Stimulated activated CD4-positive, alpha-beta T cell treated with anti-CD3 and anti-CD28 coated beads, Interleukin-2, amount 100 ng/mL, for 4 hours (primary cell): ENCODE measurements around the gene HID1.

Experiments used
- DNase-seq: peaks from one replicate; pipeline ENCODE4 v3.0.0-alpha.2; 2020; ENCODE audit warnings: low read depth

Gene HID1

DNA sequence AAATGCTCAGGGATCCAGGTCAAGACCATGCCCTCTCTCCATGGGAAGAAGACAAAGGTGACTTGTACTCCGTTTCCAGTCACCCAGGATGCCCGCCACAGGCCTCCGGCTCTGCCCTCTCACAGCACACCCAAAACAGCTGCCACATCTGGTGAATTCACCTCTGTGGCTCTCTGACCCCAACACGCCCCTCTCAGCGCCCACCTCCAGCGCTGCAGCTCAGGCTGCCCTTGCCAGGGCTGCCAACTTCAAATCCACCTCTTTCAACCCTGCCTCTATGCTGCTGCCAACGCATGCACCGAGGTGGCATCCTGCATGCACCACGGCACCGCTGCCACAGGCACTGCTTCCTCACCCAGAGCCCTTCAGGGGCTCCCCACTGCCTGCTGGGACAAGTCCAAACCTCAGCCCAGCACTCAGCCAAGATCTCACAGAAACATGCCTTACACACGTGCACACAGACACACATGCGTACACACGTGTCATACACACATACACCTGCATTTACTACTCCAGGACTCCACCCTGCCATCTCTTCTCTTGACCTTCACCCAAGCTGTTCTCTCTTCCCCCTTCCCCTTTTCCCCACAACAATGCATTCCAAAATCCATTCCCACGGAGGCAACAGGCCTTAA lies 7.5 kb downstream of the HID1 start:
- DNase-seq, result no peak

DNA sequence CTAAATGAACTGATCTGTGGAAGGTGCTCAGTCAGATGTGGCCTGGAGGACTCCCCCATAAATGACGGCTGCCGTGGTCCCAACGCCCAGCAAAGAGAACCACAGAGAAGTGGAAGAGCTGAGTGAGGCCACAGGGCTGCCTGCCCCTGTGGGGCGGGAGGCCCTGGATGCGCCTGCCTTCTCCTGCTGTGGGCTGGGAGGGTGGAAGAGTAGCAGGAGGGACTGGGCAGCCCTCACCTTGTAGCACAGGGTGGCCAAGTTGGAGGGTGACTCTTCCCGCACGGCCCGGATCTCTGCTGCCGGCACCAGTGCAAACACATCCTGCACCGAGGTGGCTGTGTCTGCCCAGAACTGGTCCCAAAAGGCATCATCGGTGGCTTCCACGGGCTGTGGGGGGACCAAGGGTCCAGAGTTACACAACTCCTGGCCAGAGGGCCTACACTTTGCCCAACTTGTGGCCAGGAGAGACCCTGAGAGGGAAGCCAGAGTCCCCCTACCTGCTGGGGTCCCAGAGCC lies 8.3 kb downstream of the HID1 start:
- DNase-seq, result no peak

DNA sequence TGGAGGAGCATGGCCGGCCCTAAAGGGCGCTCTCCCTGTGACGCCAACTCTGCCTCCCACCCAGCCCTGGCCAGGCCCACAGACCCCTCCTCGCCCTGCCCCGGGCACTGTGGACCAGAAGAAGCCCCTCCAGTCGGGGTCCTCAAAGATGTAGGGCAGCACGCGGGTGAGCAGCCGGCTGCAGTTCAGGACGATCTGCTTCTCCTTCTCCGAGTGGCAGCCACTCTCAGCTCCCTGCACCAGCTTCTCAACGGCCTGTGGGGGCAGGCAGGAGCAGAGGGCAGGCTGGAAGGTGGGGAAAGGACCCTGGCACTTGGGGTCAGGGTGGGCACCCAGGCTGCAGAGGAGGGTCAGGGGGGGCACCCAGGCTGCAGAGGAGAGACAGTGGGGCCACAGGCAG lies 8.9 kb downstream of the HID1 start:
- no peak for DNase-seq

GRCh38 chr17:74962622-74963394 lies 9.8 kb downstream of the HID1 start:
- no peak for DNase-seq

DNA sequence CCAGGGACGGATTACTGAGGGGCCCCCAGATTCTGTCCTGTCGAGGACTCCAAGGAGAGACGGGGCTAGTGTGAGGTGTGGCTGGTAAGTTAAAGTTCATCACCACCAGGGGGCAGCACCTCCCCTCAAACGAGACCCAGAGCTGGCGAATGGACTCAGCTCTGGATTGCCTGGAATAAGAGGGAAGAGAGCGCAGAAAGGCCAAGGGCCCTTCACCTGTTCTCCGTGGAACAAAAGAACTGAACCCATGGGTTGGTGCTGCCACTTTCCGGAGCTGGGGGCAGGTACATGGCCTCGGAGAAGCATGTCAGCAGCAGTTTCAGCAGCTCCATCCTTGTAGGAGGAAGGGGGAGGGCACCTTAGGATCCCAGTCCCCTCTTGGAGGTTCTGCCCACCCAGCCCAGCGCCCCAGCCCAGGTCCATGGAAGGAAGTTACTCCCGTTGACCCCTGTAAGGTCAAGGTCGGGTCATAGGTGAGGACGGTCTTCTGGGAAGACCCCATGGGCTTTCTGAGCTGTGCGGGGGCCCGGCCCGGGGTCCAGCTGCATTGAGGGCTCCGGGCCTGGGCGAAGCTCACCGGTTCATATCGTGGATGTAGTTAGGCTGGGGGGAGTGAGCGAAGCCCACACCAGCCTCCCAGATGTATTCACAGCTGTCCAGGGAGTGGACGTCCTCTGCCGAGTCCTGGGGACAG lies 10.8 kb downstream of the HID1 start:
- DNase-seq, result peak; percentile 74

- DNase-seq, result peak; percentile 33
Measured at GRCh38 chr17:74960570-74961342, 11.8 kb downstream of the HID1 start.

GRCh38 chr17:74959826-74960515 lies 12.6 kb downstream of the HID1 start:
- no peak for DNase-seq

DNA sequence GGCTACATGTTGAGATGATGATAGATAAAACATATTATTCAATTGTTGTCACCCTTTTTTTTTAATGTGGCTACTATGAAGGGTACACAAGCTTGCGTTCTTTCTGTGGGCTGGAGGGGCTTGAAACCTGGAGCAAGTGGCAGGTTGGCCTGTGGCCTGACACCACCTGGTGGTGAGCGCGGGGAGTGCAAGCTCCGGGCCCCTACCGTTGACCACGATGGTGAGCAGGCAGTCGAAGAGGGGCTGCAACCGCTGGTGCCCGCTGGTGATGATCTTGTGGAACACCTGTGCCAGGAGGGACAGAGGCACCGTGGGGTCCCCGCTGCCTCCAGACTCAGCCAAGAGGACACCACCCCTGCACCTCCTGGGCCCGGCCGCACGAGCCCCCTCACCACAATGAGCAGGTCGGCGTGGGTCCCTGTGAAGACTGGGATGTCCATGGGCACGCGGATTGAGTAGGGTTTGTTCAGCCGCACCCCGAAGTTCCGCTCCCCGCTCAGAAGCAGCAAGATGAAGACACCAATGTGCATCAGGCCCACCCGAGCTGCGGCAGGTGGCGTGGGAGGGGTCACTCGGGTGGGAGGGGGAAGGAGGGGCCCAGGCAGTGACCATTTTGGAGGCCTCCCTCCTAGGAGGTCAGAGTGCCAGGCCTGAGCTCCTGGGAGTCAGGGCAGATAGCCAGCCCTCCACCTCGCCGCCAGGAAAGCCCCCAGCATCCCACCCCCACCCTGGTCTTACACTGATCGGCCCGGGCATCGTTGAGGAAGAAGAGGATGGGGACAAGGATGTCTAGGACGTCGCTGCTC lies 14.4 kb downstream of the HID1 start:
- DNase-seq, result peak; percentile 63

- no peak for DNase-seq
Measured at GRCh38 chr17:74956093-74956492, 16.5 kb downstream of the HID1 start.

DNA sequence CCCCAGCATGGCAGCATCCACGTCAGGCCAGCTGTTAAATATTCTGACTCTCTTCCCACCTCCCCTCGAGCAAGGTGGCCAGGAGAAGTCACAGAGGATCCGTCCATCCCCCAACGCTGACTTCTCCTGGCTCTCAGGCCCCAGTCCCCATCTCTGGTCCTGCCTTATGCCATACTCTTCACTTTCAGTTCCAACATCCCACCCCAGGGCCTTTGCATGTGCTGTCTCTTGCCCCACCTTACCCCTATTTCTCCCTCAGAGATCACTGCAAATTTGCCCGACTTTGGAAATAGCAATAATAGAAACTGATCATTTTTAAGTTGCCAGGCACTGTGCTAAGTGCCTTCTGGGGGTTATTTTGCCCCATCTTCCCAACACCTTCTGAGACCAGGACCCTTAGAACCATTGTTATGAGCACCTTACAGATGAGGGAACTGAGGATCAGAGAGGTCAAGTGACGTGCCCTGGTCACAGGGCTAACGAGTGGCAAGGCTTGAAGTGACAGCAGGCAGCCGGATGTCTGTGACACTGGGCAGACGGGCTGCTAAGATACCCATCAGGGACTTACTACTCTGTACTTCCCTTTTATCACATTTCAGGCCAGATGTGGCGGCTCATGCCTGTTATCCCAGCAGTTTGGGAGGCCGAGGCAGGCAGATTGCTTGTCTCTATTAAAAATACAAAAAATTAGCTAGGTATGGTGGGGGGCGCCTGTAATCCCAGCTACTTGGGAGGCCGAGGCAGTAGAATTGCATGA lies 17.7 kb downstream of the HID1 start:
- DNase-seq, result no peak

DNA sequence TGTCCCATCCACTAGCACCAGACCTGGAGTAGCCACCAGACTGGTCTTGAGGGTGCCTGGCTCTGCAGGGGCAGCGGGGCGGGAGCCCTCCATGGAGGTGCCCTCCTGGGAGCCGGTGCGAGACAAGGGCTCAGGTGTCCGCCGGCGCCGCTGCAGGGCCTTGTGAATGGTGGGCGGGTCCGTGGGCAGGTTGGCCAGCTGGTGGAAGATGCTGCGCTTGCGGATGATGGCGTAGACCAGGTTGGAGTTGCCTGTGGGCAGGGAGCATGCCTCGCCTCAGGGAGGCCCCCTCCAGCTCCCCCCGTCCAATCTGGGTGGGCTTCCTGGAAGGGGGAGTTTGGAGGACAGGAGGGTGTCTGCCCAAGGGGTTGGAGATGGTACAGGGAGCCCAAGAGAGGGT lies 18.4 kb downstream of the HID1 start:
- DNase-seq, result no peak

DNA sequence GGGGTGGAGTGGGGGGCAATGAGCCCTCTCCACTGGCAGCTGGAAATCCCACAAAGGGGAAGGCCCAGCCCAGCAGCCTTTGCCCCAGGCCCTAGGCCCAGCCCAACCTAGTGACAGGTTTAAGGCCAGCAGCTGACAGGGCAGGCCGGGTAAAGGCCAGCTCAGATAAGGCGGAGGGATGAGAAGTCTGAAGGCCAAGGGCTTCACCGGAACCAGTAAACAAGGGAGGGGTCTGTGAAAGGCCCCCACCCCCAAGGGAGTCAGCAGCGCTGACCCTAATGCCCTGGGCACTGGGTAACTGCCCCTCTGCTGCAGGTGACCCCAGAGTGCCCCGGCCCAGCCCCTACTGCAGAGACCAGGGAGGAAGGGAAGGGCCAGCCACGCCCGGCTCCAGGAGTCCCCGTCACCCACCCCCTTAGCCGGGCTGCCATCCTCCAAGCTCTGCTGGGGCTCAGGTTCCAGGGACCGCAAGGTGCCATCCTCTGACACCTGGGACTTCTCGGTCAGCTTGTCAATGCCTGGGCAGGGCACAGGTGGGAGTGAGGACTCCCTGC lies 19.3 kb downstream of the HID1 start:
- no peak for DNase-seq

DNA sequence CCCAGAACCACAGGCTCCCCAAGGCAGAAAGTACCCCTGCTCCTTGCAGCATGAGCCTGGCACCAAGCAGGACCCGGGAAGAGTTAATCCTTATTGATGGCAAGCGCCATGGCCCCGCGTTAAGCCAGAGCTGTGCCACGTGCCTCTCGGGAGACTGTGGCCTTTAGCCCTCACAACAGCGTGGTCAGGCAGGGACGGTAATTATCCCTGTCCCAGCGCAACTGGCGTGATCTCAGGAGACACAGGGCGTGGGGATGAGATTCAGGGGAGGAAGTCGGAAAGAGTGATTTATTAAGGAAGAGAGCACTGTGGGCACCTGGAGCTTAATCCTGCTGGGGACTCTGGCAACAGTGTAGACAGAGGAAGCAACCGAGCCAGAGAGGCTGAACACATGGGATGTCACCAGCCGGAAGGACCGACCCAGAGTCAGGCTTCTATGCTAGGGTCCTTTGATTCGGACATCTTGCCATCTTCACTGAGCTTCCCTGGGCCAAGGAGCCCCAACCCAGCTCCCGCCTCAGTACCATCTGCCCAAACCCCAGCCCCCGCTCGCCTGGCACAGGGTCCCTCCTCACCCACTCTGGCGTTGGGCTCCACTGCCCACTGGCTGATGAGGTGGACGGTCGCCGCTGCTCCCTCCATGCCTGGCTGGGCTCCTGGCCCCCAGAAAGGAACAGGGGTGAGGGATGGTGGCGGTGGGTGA lies 20.0 kb downstream of the HID1 start:
- no peak for DNase-seq

DNA sequence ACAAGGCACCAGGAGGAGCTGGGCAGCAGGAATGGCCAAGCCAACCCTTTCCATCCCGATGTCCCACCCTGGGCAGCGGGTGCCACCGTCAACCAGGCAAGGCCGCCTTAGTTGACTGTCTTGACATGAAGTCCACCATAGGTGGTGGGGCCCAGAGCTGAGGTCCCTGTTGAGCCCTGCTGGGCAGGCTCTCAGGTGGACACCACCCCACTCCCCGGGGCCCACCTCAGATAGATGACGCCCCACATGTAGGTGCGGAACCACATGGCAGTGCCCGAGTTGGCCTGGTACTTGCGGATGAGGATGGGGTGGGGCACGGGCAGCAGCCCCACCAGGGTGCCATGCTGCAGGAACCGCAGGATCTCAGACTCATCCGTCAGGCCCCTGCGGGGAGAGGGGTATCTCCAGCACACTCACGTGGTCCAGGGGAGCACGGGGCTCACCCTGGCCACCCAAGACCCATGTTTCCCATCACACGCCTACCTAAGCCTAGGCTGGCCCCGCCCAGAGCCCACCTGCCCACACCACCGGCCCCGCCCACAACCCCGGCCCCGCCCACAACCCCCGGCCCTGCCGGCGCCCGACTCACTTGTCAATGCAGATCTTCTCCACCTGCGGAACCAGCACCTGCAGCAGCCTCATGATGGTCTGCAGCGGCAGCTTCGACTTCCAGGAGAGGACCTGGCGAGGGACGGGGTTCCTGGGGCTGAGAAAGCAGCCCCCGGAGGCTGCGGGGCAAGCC lies 20.7 kb downstream of the HID1 start:
- DNase-seq, result no peak

DNA sequence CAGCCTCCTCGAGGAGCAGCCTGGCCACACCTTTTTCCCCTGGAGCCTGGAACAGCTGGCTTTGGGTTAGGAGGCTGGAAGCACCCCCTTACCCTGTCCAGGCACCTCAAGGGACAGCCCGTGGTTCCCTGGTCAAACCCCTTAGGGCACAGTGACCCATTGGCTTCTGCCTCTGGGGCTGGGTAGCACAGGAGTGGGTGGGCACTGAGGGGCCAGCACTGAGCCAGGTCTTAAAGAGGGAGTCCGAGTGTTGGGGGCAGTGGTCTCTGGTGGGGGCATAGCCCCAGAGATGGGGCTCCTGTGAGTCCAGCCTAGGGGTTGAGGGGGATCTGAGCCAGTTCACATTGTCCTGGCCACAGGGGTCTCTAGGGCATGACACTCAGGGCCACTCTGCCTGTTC lies 21.5 kb downstream of the HID1 start:
- no peak for DNase-seq

GRCh38 chr17:74950207-74950606 lies 22.4 kb downstream of the HID1 start:
- no peak for DNase-seq

DNA sequence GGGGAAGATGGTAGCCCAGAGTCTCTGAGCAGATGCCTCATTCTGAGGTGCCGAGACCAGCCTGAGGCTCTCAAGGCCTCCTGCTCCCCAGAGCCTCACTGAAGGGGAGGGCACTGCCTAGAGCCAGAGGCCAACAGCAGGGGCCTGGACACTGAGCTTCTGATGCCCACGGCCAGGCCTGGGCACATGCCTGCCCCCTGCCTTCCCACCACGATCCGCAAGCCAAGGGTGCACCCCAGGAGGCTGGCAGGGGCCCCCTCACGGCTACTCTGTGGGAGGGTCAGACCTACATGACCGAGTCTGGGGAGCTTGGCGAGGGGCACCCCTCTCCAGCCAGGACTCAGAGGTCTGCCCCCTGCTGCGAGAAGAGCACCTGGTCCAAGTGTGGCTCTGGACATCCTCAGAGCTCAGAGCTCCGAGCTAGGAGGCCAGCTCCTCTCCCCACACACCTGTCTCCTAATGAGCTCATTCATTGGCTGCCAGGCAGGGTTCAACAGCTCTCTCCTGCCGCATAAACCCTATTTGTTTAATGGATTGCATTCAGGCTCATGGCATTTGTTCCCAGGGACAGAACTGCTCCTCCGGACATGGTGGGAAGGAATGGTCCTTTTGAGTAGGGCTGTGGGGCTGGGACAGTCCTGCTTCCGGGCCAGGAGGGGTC lies 23.0 kb downstream of the HID1 start:
- no peak for DNase-seq
